ENCODE measurements around the gene HPGD.

Gene HPGD

DNA sequence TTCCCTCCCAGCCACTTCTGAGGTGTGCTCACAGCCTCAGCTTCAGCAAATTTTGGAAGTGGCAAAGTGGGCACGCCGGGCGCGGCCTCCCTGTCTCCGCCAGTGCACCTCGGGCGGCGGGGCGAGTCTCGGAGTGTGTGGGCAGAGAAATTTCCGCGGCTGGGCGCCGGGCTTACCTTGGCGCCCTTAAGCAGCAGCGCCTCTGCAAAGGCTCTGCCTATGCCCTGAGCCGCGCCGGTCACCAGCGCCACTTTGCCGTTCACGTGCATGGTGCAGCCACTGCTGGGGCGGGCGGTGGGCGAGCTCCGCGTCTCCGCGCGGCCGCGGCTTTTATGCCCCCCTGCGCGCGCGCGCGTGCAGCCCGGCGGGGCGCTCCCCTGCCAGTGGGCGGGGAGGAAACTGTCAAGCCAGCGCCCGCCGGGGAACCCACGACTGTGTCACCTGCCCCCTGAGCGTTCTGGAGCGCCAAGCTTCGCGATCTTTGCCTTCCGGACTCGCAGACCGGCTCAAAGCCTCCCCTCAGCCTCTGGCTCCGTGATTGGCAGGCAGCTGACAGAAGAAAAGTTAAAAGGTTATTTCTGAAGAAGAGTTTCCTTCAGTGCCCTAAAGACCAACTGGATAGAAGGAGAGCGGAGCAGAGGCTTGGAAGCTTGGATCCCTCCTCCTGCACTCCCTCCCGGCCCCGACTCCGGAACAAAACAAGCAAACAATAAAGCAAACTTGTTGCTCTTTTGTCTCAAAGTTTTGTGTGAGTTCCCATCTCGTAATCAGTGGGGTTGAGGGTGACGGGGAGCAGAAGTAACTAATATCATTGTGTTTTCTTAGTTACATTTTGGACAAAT lies at the start of gene HPGD:
HPGD (minus strand) TSS at position 306 of the 842 bp plus-strand sequence; CDS start at position 269, 37 bp downstream.
- DNase-seq: no peak

DNA sequence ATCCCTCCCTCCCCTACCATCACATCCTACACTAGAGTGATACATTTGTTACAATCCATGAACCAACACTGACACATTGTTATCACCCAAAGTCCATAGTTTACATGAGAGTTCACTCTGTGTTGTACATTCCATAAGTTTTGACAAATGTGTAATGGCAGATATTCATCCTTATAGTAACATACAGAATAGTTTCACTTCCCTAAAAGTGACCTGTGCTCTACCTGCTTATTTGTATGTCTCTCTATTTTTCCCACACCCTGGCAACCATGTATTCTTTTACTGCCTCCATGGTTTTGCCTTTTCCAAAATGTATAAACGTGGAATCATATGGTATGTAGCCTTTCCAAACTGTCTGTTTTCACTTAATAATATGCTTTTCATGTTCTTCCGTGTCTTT lies 42.2 kb upstream of the HPGD start:
- no peak for DNase-seq

DNA sequence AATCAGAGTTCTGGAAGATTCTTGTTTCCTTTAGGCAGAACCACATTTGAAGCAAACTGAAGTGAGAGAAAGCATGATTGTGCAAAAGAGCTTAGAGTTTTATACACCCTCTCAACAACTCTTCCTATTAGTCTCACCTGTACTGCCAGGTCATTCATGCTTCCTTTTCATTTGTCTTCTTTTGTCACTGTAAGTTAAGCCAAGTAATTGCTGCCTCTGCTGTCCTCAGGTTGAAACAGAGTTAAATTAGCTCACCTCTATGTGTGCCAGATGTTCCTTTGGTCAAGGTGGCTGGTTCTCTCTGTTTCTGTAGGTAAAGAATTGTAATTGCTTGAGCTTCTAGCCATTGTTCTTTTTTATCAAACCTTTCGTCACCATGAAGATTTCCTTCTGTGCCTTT lies 41.1 kb upstream of the HPGD start:
- DNase-seq: no peak

DNA sequence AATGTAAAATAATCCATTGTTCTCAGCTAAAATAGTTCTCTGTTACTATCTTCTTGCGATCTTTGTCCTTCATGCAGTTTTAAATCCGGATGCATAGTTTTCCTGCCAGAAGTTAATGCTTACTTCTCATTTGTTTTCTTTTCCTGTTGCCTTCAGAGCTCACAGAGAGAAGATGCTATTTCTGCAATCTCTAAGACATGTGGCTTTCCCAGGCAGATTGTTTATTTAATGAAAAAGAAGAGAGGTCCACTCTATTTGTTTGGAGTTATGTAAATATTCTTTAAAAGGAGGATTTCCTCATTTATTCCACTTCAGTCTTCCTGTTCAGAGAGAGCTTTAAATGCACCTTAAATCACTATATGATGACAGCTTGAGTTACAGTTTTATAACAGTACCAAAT lies 39.3 kb upstream of the HPGD start:
- no peak for DNase-seq

DNA sequence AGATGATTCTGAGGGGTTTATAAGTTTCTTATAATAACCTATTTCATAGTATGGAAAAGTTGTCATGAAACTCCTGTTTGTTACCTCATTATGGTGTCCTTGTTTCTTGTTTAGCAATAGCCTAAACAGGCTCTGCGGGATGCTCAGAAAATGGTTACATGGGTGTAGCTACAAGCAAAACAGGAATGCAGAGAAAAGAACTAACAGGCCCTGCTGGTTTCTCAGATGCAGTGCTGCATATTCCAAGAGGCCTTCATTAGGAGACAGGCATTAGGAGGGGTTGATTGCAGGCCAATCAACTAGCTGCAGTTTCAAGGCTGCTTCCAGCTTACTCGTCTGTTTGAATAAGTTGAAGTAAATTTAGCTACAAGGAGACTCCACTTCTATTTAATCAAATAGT lies 37.6 kb upstream of the HPGD start:
- DNase-seq: no peak

DNA sequence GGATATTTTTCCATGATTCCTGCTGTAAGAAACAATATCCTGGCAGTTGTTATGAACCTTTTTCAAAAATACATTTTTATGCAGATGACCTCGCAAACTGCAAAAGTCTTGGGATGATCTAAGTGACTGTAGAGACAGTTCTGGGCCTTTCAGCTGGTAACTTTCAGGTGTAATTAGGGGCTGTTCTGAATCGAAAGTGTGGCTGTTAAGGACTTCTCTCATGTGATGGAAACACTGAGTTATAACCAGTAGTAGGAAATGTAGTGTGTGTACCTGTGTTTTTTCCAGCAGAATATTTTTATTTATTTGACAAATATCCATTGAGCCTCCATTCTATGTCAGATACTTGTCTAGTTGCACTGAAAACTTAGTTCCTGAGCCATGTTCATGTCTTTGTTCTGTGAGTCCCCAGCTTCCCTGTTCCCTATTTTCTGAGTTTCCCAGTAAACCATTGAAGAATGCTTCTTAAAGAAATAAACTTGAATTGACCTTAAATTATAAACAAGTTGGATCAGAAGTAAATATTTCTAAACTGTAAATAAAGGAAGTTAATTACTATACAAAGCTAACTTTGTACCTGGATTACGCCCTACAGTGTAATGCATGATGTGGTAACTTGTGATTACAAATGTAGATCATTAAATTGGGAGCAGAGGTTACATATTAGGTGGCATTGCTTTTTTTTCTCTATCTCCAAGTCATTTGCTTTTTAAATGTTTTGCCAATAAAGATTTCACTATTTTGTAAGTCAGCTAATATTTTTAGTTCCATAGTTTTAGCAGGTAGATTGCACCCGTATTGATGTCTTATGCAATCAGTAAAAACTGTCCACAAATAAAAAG lies 33.7 kb upstream of the HPGD start:
- DNase-seq: no peak

DNA sequence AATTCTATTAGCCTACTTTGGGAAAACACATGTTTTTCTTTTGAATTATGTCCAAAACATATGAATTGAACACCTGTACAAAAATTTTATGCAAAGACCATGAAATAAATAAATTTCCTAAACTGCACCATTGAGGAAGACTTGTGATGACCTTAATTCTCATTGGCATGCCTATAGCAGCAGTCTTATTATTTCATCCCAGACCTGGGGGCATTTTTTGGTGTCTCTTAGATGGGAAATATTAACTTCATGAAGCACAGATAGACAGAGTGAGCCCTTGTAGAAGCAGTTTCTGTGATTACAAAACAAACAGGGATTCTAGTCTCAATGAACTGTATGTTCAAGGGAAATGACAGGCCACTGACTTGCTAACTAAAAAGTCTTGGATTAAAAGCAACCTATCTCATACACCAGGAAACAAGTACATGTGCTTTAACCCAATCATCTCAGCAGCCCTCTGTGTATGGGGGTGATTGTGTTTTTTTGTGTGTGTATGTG lies 32.0 kb upstream of the HPGD start:
- no peak for DNase-seq

DNA sequence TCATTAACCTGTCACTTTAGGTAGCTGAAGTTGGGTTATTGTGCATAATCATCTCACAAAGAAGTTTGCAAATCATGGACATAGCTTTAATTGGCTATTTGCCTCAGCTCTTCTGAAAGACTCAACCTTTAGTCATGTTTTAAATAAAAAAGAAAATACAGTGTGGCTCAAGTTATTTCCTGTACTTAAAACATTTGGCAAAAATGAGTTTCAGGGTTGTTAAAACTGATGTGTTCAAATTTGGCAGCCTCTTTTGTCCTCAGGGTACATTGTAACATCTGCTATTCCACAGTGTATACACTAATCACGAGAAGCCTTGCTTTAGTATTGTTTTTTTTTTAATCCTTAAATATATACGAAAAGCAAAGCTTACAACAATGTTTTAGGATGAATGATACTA lies 31.5 kb upstream of the HPGD start:
- DNase-seq: no peak

DNA sequence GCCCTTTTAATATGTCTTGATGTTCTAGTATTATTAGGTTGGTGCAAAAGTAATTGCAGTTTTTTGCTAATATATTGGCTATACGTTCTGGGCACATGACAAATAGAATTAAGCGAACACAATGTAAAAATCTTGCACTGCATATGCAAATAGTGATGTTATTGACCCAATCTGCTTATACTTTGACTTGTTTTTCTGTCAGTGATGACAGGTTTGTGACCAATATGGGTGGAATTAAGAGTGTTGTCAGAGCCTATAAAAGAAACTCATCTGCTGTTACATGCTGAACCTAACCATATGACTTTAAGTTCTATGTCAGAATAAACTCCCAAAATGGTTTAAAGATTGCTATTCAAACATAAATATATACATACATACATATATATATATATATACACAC lies 30.7 kb upstream of the HPGD start:
- DNase-seq: no peak

DNA sequence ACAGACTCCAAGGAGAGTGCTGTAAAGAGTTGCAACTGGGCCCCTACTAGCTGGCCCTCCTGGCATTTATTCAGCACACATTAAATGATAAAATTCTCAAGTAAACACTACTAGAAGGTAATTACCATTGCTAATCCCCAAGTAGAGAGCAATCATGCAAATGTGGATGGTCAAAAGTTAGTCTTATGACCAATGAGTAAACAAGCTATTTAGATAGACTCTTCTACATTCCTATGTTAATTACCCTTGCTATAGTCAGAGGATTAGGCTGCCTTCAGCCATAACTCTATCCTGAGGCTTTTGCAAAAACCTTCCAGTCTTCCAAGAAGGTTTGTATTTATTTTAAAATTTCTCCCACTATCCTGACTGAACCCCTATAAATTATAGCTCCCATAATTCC lies 28.3 kb upstream of the HPGD start:
- DNase-seq: no peak

DNA sequence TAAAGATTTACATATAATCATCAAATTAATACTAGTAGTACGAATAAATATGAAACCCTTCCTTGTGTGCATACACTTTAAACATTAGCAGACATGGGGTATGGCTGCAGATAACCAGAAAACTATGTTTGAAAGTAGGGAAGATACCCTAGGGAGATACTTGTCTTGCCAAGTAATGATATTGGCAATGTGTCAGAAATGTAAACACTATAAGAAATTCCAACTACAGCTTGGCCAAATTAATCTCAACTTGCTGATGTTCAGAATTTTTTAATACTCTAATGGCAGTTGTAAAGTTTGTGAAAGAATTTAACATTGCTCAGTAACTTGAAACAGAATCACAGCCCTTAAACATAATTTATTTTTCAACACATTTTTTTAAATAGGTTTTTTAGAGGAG lies 27.4 kb upstream of the HPGD start:
- DNase-seq: no peak

DNA sequence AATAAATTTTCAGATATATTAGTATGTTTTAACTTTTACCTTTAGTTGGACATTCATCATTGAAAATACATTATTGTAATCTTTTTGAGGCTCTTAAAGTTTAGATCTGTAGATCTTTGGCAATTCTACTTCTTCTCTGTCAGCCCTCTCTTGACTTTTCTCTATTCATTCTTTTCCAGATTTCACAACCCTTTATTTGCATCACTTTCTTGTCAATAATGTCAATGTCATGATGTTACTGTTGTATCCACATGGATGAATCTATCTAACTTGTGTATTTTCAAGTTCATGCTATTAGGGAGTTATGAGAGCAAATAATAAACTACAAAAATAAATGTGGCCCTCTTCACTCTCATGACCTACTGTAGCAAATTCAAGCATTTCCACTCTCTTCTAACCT lies 23.0 kb upstream of the HPGD start:
- DNase-seq: no peak

DNA sequence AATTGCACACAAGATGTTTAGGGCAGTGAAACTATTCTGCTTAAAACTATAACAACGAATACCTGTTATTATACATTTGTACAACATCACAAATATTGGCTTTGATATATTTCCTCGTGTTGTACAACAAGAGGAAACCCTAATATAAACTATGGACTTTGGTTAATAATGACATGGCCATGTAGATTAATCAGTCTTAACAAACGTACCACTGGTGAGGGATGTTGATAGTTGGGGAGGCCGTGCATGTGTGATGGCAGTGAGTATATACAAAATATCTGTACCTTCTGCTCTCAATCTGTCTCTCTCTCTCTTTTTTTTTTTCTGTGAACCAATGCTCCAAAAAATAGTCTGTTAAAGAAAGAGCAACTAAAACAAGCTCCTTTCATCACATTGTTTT lies 22.2 kb upstream of the HPGD start:
- no peak for DNase-seq

DNA sequence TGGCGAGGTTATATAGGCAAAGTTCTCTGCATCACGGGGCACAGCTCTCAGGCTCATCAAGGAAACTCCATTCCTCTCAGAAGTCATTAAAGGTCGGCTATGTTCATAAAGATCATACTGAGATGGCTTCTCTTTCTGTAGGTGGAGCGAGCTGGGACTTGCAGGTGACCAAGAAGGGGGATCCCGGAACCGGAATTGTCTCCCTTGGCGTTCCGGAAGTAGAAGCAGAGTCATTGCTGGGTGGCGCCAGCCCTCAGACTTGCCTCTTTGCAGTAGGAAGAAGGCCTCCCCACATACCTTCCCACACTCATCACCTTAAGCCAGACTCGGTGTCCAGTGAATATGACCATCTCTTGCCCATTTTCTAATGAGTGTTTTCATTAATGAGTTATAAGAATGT lies 17.9 kb upstream of the HPGD start:
- no peak for DNase-seq

DNA sequence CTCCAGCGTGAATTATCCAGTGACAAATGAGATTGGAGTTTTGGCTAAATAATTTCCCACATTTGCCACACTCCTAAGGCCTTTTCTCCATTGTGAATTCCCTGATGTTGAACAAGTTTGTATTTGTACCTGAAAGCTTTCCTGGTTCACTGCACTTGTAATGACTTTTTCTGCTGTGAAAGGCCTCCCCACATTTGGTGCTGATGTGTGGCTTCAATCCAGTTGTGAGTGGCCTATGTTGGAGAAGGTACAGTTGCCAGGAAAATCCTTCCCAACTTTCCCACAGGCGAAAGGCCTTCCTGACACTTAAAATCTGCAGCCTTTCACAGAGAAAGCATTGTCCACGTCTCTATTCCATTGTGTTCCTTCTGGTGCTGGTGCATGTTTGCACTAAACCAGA lies 17.3 kb upstream of the HPGD start:
- DNase-seq: no peak

DNA sequence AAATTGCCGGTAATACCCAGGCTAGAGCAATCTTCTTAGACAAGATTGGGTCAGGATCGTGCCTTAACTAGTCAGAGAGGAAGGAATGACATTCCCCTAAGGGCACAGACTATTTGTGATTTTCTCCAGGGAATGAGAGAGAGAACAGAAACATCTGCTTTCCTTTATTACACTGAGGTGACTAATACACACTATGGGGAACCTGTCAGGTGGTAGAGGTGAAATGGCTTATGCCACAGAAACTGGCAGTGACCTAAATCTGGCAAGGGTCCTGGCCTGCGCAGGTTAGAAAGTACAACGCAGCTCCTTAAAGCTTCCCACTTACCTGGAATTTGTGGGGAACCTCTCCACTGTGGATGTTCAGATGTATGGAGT lies 16.6 kb upstream of the HPGD start:
- no peak for DNase-seq

DNA sequence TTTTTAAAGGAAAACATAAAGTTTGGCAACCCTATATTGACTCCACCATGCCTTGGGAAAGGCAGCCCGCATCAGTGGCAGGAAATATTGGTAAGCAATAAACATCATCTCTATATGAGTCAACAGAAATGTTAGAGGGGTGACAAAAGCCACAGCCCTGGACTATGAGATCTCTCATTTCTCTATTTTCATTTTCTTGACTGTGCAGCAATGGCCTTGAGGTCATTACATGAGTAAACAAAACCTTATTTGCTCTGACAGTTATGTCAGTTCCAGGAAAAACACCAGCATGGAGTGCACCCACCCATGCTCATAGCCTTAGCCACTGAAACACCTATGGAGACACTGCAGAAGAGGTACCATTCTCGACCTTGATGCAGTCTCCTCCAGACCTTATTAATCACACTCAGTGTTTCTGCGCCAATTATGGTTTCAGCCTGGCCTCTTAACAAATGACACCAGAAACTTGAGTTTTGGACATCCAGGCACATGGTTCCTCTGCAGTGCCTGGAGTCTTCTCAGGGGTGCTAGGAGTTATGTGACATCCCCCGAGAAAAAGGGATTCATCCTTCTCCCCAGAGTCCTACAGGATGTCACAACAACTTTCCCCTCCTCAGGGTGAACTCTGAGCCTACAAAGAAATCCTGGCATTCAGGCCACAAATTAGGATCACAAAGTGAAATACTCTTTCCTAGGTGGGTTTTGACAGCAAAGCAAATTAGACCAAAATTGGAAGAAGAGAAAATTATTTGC lies 16.0 kb upstream of the HPGD start:
- DNase-seq: no peak

DNA sequence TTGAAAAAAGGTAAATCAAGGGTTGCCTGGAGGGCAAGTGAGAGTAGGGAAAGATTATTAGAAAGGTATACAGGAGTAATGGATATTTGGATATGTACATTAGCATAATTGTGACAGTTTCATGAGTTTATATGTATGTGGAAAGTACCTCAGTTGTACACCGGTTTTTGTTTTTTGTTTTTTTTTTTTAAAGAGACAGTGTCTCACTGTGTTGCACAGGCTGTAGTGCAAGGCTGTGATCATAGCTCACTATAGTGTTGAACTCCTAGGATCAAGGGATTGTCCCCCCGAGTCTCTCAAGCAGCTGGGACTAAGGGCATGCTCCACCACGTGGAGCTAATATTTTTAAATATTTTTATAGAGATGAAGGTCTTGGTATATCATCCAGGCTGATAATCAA lies 15.3 kb upstream of the HPGD start:
- DNase-seq: no peak

DNA sequence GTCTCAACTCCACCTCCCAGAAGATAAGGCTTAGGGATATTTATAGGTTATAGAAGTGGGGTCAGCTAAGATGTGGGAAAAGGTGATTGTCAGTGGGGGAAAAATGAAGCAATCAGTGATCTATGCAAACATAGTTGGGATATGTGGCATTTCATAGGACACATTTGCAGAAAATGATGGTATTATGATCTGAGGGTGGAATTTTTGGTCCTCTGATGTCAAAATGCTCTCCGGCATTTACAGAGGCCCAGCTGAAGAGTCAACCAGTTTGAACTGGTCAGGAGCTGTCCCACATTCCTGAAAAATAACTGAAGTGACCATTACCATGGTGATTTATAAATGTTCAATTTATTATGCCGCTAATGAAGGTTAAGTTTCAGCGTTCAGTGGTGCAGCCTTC lies 12.2 kb upstream of the HPGD start:
- no peak for DNase-seq

DNA sequence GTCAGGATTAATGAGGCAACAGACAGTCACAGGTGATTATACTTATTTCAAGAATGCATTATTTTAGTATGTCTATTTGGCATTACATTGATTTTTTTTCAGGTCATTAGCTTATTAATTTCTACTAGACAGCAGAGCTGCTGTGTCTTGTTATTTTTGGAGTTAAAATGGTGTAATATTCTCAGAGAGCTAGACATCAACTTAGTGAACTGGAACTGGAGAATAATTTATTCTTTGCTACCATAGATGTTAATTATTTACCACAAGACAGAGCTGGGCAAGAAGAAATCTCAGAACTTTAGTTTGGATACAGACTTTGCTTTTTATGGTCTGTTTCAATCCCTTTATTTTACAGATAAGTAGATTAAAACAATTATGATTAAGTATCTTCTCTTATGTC lies 10.2 kb upstream of the HPGD start:
- no peak for DNase-seq

DNA sequence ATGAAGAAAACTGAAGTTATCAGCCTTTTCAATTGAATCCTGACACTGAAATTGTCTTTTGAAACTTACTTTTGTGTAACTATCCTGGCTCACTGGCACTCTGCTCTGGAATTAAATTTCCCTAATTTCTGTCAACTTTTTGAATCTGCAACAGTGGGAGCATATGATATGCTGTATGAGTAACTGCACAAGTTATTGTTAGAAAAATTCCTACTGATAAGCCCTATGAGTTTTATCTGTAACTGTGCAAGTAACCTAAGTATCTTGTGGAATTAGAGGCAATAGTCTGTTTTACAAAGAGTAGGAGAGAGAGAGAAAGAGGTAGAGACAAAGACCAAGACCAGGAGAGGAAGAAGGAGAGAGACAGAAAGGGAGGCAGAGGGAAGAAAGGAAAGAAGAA lies 9.2 kb upstream of the HPGD start:
- no peak for DNase-seq

DNA sequence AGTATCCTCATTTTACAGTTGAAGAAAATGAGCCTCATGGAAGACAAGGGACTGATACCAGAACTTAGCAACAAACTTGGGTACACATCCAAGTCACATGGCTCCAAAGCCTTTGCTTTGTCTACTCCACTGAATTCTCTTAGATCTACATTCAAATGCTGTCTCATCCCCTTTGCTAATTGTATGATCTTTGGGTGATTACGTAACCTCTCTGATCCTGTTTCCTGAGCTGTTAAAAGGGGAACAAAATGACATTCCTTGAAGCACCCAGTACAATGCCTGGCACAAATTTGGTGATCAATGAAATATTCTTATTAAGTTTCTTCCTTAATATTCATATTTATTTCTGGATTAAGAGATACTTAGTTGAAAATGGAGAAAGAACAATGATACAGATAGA lies 5.9 kb upstream of the HPGD start:
- DNase-seq: no peak

DNA sequence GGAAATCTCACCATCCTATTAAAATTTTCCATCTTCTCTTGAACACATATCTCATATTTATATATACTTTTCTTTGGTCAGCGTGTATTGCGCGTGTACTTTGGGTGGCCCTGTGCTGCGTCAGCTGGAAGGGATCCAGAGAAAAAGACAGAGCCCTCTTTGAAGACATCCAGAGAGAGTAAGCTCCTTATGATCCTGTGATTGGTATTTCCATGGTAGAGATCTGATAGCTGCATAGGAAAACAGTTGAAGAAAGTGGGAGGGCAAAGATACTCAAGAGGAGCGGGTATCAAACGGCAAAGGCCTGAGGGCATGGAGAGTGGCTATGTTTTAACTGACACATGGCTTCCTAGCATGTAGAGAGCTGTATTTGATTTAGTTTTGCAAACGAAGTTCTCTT lies 4.4 kb upstream of the HPGD start:
- no peak for DNase-seq

DNA sequence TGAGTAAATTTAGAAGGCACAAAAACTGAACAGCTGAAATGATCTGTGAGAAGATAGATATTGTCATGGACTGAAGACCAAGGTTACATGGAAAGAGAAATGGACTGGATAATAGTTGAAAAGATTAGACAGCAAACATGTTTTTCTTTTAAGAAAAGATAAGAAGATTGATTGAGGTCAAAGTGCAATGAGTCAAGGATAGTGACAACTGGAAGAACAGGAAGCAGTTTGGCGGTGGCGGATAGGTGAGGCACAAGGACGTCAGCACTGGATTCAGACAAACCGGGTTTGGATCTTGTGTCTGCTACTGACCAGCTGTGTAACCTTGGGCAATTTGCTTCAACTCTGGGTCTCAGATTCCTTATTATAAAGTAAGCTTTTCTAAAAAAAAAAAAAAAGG lies 2.0 kb upstream of the HPGD start:
- no peak for DNase-seq

Measured in DMS79 (cell line).